B cell (primary cell): ENCODE data around the gene COG3. TPM values are rescaled to one million over a fixed set of nuclear protein-coding genes. Genes with fewer than 3 reads are reported as not detected.

Experiments
- ATAC-seq: fragments of 200-7000 bp; cut with Tn5 transposase; one replicate; pipeline ENCODE4 v1.10.0; 2021; ENCODE audit warnings: low read depth, mild to moderate bottlenecking, moderate number of reproducible peaks, moderate library complexity
- CTCF ChIA-PET: fragments of 350-600 bp; sonication (Branson Sonifier 250); formaldehyde crosslinking; loops from one replicate; lab custom pipeline; 2021; ENCODE audit warnings: antibody characterized with exemption, inconsistent platforms; lab: Charles Lee
- POLR2A ChIA-PET: fragments of 350-600 bp; sonication (Branson Sonifier 250); formaldehyde crosslinking; loops from one replicate; lab custom pipeline; 2021; ENCODE audit warnings: antibody characterized with exemption; lab: Charles Lee
- DNase-seq: peaks from one replicate; pipeline ENCODE4 v3.0.0; 2013
- H2AFZ ChIP-seq: 2 replicates; pipeline ENCODE4 v1.6.1; 2012; ENCODE audit warnings: mild to moderate bottlenecking, low read depth, low read length; ENCODE audit not compliant: insufficient read depth, poor library complexity, severe bottlenecking
- H3K27ac ChIP-seq, 2 donors: 1 replicate in 1 of 2; 2 replicates in 1 of 2; pipeline ENCODE4 v1.5.1; 2012 to 2013; ENCODE audit warnings: low read length in 2 of 2, mild to moderate bottlenecking in 2 of 2, moderate library complexity in 1 of 2
- H3K27me3 ChIP-seq, 4 experiments: fragments of 200-600 bp in 1 of 4; sonication (generic) in 1 of 4; replicated peaks in 1 of 4; 1 replicate in 2 of 4; 2 replicates in 2 of 4; pipeline versions ENCODE4 v1.6.1 to v1.7.0; 2013 to 2016; ENCODE audit warnings: low read length in 3 of 4, mild to moderate bottlenecking in 2 of 4, mixed read lengths in 1 of 4, moderate library complexity in 1 of 4; ENCODE audit not compliant: insufficient read depth in 4 of 4, control insufficient read depth in 3 of 4; ENCODE audit errors: control extremely low read depth in 1 of 4
- H3K36me3 ChIP-seq, 2 experiments: replicated peaks in 1 of 2; 1 replicate in 1 of 2; 2 replicates in 1 of 2; pipeline versions ENCODE4 v1.6.1 to v1.7.1; 2013; ENCODE audit warnings: low read length in 1 of 2; ENCODE audit not compliant: insufficient read depth in 2 of 2, control insufficient read depth in 1 of 2; ENCODE audit errors: control extremely low read depth in 1 of 2, extremely low read depth in 1 of 2
- H3K4me1 ChIP-seq, 2 donors: fragments of 200-600 bp in 1 of 2; sonication (generic) in 1 of 2; 1 replicate in 1 of 2; 2 replicates in 1 of 2; pipeline versions ENCODE4 v1.5.1 to v1.6.1; 2013 to 2017; ENCODE audit warnings: low read length in 2 of 2; ENCODE audit not compliant: control insufficient read depth in 2 of 2, insufficient read depth in 2 of 2
- H3K4me2 ChIP-seq: replicated peaks from 2 replicates; pipeline ENCODE3; 2012; ENCODE audit warnings: mild to moderate bottlenecking, low read depth, low read length; ENCODE audit not compliant: poor library complexity, severe bottlenecking
- H3K4me3 ChIP-seq, 5 experiments: fragments of 200-600 bp in 1 of 5; sonication (generic) in 1 of 5; 1 replicate in 3 of 5; 2 replicates in 2 of 5; pipeline versions ENCODE4 v1.5.1 to v1.7.0; 2011 to 2016; ENCODE audit warnings: low read length in 4 of 5, mild to moderate bottlenecking in 4 of 5, low read depth in 2 of 5, control low read depth in 1 of 5, moderate library complexity in 1 of 5; ENCODE audit not compliant: insufficient read depth in 1 of 5; ENCODE audit errors: control extremely low read depth in 1 of 5, extremely low read depth in 1 of 5
- H3K79me2 ChIP-seq: fragments of 200-600 bp; sonication (generic); one replicate; pipeline ENCODE4 v1.6.0; 2016; ENCODE audit warnings: low read length; ENCODE audit not compliant: control insufficient read depth, insufficient read depth
- H3K9ac ChIP-seq: fragments of 200-600 bp; sonication (generic); 2 replicates; pipeline ENCODE4 v1.6.1; 2017; ENCODE audit warnings: mild to moderate bottlenecking, low read length, moderate library complexity
- H3K9me3 ChIP-seq, 3 donors: one replicate each; pipeline versions ENCODE4 v1.6.1 to v1.7.1; 2013; ENCODE audit warnings: low read length in 2 of 3; ENCODE audit not compliant: control insufficient read depth in 2 of 3, insufficient read depth in 1 of 3; ENCODE audit errors: control extremely low read depth in 1 of 3
- H4K20me1 ChIP-seq: 2 replicates; pipeline ENCODE4 v1.6.0; 2012; ENCODE audit warnings: mild to moderate bottlenecking, low read length; ENCODE audit not compliant: insufficient read depth, control insufficient read depth, poor library complexity, severe bottlenecking
- H3K27ac Mint-ChIP-seq: one replicate; pipeline ENCODE4 v1.8.0; 2021; ENCODE audit warnings: mixed read lengths
- H3K27me3 Mint-ChIP-seq: one replicate; pipeline ENCODE4 v1.8.0; 2021; ENCODE audit warnings: mixed read lengths
- H3K4me1 Mint-ChIP-seq: one replicate; pipeline ENCODE4 v1.8.0; 2021; ENCODE audit warnings: mixed read lengths
- H3K4me3 Mint-ChIP-seq: one replicate; pipeline ENCODE4 v1.8.0; 2021; ENCODE audit warnings: mixed read lengths
- H3K9me3 Mint-ChIP-seq: one replicate; pipeline ENCODE4 v1.8.0; 2022; ENCODE audit warnings: mixed read lengths; ENCODE audit not compliant: insufficient read depth
- CTCF ChIP-seq: fragments of 200-600 bp; IDR thresholded peaks from one replicate; pipeline ENCODE4 v1.8.0; 2022; ENCODE audit warnings: antibody characterized with exemption, mild to moderate bottlenecking
- EZH2 ChIP-seq: IDR thresholded peaks from 2 replicates; pipeline ENCODE4 v1.6.1; 2012; ENCODE audit warnings: borderline replicate concordance, low read depth, mild to moderate bottlenecking, moderate library complexity, low read length; ENCODE audit not compliant: insufficient read depth, poor library complexity, severe bottlenecking
- WGBS: methylation state at CpG from one replicate; pipeline ENCODE4 v1.1.5; 2013; ENCODE audit warnings: missing lambda C conversion rate; ENCODE audit not compliant: insufficient coverage; 5-methylcytosine and 5-hydroxymethylcytosine counted together
- intact Hi-C: fragments of 100-400 bp; cut with micrococcal nuclease; formaldehyde crosslinking; loops from one replicate; pipeline ENCODE4 v1.10.0; 2022
- polyA plus RNA-seq: library from polyadenylated mRNA; depleted of rRNA; stranded (reverse); fragments of >200 nt; gene quantifications from 2 replicates; pipeline ENCODE4 v1.2.3, GENCODE V29; 2012
- total RNA-seq, 2 donors: library from RNA; stranded (reverse); fragments of 120-200 nt in 1 of 2; gene quantifications; 1 replicate in 1 of 2; 2 replicates in 1 of 2; pipeline versions ENCODE4 v1.2.3 to v1.2.4, GENCODE V29; 2013 to 2022

The COG3 gene
- total and polyA plus RNA-seq, 2 donors (not counting 1 experiment from before 2014, with no cell fraction given), result 29.5 to 37.3 TPM

GRCh38 chr13:45546410-45546765, 81.6 kb downstream of the COG3 start:
- Histone ChIP-seq H3K79me2 (no peaks in the 10 kb centered on the region), H2AFZ (no peak overlapping the region), H3K27me3 (no peaks in the 10 kb centered on the region), H3K4me3 (no peak overlapping the region), H3K9me3 (no peaks in the 10 kb centered on the region), H3K27ac (no peak overlapping the region), H3K4me1 (no peaks in the 10 kb centered on the region), H3K4me2 (no peak overlapping the region), H3K9ac (no peak overlapping the region), H4K20me1 (no peaks in the 10 kb centered on the region), H3K36me3 (no peaks in the 10 kb centered on the region)
- Mint-ChIP-seq H3K27me3 (no peaks in the 10 kb centered on the region), H3K27ac (no peak overlapping the region), H3K9me3 (no peaks in the 10 kb centered on the region), H3K4me1 (no peaks in the 10 kb centered on the region), H3K4me3 (no peak overlapping the region)
- intact Hi-C loops, result no loop called here
- ATAC-seq (no peak), DNase-seq (no peak)
- POLR2A ChIA-PET, result no interaction called here
- CTCF ChIA-PET, result no interaction called here
- WGBS, result 65% methylated on average over 3 of the region's 8 CpGs
- TF ChIP-seq CTCF, result no peak
- no peak for TF ChIP-seq EZH2

- no peak overlapping the region for H3K4me3 Mint-ChIP-seq
- DNase-seq, result no peak
- CTCF ChIA-PET, result no interaction called here
These were observed 83.5 kb downstream of the COG3 start for GRCh38 chr13:45548281-45548680.

More at GRCh38 chr13:45548281-45548680, 83.5 kb downstream of the COG3 start:
- ATAC-seq, result no peak
- Histone ChIP-seq H2AFZ (no peak overlapping the region), H3K36me3 (no peaks in the 10 kb centered on the region), H3K4me3 (no peak overlapping the region), H3K79me2 (no peaks in the 10 kb centered on the region), H3K27me3 (no peaks in the 10 kb centered on the region), H3K4me2 (no peak overlapping the region), H3K9ac (no peak overlapping the region), H3K4me1 (no peaks in the 10 kb centered on the region), H3K27ac (no peak overlapping the region), H4K20me1 (no peaks in the 10 kb centered on the region), H3K9me3 (no peaks in the 10 kb centered on the region)
- Mint-ChIP-seq H3K9me3 (no peaks in the 10 kb centered on the region), H3K27me3 (no peaks in the 10 kb centered on the region), H3K27ac (no peak overlapping the region), H3K4me1 (no peaks in the 10 kb centered on the region)
- WGBS, result 56% methylated on average over 5 of the region's 6 CpGs
- TF ChIP-seq CTCF, result no peak
- no peak for TF ChIP-seq EZH2
- intact Hi-C loops, result no loop called here
- POLR2A ChIA-PET, result no interaction called here
